DMS114 treated with DMSO at 0.1 percent for 48 hours (cell line): ENCODE data around the gene CYP19A1.
"Not testable (repeated sequence)": the region's sequence is repeated elsewhere in the genome, so short reads cannot be mapped to it uniquely, and the experiment has no call there.

Experiments used
- DNase-seq: peaks from one replicate; lab custom pipeline; 2025; ENCODE audit not compliant: unreplicated experiment; lab: John Stamatoyannopoulos, UW

CYP19A1 gene

DNA sequence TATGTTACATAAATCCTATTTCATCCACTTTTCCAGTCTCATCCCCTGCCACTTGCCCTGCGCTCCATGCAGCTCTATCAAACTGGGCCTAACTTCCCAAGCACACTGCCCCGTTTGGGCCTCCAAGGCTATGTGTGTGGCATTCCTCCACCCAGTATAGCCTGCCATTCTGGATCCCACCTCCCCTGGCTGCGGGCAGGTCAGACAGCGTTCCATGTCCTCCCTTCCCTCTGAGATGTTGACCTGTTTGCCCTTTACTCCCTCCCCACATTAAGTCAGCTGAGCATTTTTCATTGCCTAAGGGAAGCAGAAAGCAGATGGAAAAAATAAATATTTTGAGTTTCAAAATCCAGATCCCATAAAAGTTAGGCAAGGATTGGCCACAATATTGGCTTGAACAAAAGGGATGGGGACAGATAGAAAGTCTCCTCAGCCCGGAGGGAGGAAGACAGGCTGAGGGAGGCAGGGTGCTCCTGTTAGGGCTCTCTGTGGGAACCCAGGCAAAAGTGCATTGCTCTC, 73.3 kb downstream of the CYP19A1 start:
- DNase-seq = no peak

DNA sequence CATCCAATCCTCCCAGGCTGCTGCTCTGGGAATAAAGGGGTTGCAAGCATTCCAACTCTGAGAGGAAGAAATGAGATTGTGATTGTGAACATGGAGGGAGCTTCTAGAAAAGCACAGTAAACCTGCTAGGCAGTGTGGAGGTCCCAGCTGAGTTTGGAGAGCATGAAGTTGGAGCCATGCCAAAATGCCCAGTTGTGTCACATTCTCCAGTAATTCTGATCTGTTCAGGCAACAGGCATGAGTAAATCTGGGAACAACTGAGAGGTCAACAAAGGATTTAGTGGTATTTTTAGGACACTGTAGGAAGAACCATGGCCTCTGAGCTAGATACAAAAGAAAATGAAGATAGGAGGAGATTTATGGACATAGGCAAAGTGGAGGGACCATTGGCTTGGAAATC, 74.7 kb downstream of the CYP19A1 start:
- no peak for DNase-seq

DNA sequence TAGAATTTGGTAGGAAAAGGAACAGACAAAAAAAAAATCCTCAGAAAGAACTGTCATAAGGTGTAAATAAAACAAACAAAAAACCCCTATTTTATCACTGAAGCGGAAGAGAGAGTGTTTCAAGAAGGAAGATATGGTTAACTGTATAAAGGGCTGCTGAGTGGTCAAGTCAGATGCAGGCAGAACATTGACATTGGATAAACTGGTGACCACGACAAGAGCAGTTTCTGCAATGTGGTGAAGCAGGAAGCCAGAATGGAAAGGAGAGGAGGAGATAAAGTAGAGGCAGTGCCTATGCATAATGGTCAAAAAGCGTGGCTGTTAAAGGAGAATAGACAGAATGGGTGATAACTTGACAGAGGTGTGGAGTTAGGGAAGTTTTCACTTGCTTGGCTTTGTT, 75.3 kb downstream of the CYP19A1 start:
- DNase-seq = no peak

DNA sequence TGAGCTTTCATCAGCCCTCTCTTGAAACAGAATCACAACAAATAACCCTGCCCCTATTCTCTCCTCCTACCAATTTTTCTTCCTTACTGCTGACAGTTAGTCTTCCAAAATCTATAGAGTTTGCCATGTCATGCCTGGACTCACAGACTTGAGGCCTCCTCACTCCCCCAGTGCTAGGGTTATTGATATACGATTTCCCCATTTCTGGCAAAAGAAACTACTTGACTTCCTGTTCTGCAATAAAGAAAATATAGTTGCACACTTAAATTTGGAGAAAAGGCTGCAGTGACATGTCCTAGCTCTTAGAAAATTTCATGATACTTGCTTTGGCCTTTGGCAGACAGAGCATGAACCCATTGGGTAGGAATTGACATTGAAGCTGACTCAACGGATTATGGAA, 75.9 kb downstream of the CYP19A1 start:
- DNase-seq = no peak

DNA sequence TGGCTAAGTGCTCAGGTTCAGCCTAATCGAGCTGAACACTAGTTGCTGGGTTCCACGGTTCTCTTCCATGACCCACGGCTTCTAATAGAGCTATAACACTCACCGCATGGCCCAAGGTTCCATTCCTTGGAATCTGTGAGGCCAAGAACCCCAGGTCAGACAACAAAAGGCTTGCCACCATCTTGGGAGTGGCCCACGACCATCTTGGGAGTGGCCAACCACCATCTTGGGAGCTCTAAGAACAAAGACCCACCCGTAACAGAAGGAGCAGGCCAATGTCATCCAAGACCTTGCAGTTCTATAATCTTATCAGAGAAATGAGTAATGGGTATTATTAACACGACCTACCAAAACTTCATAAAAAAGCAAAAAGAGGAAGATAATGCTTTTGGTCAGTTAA, 77.3 kb downstream of the CYP19A1 start:
- DNase-seq = not testable (repeated sequence)

DNA sequence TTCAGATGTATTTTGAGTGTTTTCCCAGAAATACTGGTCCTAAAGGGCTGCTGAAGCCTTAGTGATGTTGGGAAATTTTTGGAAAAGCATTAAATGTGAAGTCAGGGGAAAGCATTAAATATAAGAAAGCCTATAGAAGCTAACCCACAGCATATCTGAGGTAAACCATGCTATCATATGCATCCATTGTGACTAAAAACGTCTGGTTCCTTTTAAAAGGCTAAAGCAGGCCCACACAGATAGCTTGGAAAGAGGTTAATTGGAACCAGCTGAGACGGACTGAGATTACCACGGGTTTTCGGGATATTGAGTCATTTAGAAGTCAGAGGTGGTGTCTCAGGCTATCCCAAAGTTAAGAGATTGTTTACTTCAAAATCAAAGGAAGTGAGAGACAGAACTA, 78.2 kb downstream of the CYP19A1 start:
- DNase-seq = no peak

DNA sequence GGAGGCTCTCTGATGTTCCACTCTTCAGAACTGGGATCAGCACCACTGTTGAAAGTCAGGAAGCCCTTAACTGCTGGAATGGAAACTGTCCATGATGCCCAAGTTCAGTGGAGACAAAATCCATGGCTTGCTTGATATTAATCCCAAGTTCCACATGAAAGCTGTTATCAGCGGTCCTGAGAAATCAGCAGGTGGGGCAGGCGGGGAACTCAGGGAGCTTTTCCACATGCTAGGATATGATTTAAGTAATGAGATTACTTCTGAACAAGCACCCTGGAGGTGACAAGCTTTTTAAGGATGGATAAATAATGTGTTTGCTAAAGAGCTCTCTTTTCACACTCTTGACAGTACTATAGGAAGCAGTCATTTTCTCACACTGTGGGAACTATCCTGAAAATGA, 82.9 kb downstream of the CYP19A1 start:
- DNase-seq = no peak

DNA sequence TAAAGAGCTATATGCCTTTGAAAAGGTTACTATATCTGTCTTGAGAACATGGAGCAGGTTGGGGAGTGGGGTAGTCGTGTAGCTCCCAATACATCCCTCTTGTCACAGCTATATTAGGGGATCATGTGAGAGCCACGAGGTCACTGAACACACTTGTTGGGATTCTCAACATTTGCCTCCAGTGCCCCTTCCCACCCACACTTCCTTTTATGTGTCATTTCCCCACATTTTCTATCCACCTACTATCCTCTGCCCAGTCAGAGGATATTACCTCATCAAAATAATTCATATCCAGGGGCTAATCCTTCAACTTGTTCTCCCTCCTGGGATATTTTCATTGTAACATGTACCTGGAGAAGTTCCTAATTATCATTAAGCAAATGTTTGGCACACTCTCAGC, 85.0 kb downstream of the CYP19A1 start:
- no peak for DNase-seq

DNA sequence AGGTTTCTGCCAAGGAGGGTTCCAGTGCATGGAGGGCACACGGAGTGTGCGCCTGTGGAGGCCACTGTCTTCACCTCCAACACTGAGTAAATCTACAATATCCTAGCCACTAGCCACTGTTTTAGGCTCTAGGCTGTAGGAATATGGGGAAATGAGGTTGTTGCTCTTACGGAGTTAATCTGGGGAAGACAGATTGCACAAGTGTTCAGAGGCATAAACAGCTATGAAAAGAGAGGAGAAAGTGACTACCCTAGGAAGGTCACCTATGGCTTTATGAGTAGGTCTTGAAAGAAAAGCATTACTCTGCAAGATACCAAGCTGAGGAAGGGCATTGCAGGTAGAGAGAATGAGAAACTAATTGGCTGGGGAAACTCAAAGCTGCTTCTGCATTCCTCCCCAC, 85.7 kb downstream of the CYP19A1 start:
- no peak for DNase-seq

DNA sequence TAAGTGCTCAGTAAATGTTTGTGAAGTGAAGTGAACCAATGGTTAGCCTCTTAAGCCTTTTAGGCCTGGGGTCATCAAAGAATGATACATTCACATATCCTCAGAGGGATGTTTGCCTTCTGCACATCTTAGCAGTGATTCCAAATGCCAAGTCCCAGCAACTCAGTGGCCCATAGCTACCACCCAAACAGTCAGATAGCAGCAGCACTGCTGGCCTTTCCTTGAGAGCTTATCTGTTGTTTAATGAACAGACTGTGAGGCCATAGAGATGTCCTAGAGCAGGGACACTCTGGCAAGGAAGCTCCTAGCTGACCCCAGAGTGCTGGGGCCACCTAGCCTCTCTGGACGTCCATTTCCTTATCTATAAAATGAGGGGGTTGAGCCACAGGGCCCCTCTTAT, 86.8 kb downstream of the CYP19A1 start:
- DNase-seq = no peak

DNA sequence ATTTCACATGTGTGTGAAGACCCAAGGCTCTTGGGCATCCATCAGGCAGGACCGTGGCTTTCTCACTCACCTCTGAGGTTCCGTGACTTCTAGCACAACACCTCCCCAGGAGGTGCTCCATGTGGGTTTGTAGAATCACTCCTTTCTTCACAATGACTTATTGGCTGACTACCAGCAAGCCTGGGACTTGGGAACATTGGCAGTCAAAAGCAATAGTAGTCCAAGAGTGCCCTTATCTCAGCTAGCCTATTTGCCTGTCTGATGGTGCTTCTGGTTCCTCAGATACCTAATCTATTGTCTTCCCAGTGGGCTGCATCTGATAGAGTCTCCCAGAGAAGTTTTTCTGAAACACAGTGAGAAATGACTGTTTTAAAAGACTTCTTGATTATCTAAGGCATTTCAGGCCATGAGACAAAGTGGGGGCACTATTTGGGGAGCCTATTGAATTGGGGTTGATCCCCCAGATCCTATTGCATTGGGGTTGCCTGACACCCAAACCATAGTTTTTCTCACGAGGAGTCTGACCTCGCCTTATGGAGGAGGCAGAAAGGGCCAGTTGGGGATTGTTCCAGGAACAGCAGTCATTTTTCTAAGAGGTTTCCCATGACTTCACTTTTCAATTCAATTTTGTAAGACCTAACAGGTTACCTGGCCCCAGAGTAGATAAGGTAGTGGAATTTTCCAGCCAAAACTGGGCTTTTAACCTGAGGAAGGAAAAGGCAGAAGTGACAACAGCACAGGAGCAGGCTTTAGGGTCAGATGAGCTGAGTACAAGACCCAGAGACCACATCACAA, 88.0 kb downstream of the CYP19A1 start:
- DNase-seq = no peak

DNA sequence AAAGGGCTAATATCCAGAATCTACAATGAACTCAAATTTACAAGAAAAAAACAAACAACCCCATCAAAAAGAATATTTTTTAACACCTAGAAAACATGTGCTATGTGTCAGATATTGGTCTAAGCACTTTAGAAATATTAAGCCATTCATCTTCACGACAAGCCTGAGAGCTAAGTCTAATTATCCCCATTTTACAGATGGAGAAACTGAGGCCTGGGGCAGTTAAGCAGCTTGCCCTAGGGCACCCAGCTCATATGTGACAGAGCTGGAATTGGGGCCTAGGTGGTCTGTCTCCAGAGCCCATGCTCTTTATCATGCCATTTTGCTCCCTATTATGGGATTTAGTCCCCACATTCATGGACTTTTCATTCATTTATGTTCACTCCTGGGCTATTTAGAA, 92.8 kb downstream of the CYP19A1 start:
- no peak for DNase-seq

DNA sequence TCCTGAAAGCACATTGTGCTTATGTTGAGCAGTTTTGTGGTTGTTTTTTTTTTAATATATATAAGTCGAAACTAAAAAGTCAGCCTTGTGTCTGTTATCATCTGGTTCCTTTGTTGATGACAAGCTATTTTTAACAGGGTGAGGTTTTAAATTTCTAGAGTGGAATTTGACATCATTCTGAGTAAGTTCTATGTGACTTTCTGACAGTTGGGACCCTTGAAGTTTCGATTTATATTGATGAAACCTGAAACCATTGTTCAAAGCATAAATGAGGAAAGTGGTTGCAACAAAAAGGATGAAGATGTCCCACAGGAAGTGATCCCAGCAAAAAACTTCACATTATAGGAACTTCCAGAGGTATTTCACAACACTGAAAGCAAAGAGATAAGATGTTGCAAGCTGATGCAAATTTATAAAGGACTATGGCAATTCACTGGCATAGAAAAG, 94.0 kb downstream of the CYP19A1 start:
- DNase-seq = no peak

DNA sequence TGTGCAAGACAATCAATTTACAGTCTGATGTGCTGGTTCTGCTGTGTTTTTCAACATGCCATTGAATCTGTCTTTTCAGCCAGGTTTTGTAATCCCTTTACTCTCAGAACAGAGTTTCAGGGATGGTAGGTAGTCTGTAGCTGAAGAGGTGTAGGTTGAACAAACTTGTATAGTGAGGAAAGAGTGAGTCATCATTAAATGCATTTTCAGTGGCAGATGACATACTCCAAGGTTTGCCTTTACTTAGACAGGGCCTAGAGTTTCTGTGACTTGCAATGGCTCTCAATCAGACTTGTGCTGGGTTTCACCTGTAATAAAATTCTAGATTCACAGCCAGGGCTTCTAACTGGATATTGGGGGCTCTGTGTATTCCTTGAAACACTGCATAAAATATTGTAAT, 94.6 kb downstream of the CYP19A1 start:
- no peak for DNase-seq

DNA sequence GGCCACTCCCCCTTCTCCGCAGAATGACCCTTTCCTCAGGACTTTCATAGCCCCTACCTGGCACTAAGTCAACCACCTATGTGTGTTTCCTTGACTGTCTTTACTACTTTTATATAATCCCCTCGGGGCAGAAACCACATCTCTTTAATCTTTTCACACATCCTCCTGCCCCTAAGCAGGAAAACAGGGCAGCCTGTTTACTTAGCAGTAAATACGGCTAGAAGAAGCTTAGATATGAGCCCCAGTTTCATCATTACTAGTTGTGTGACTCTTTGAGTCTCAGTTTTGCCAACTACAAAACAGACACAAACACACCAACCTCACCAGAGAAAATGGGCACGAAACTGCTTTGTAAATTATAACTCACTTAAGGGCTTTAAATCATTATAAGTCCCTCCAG, 98.3 kb downstream of the CYP19A1 start:
- DNase-seq = no peak

DNA sequence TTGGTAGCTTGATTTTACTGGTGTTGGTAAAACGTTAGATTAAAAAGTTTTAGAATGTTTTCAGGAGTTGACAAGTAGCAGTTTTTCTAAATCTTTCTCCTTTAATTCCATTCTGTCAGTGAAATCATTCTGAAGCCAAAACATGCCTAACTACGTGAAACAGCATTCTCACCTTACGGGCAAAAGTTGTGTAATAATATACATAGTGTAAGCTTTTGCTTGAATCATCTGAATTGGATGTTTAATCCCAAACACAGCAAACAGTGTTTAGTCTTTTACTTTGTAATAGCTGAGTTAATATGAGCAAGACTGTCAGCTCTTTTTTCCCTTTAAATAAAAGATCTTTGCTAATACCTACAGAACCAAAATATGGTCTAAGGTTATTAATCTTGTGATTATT, 100.6 kb downstream of the CYP19A1 start:
- DNase-seq = no peak

DNA sequence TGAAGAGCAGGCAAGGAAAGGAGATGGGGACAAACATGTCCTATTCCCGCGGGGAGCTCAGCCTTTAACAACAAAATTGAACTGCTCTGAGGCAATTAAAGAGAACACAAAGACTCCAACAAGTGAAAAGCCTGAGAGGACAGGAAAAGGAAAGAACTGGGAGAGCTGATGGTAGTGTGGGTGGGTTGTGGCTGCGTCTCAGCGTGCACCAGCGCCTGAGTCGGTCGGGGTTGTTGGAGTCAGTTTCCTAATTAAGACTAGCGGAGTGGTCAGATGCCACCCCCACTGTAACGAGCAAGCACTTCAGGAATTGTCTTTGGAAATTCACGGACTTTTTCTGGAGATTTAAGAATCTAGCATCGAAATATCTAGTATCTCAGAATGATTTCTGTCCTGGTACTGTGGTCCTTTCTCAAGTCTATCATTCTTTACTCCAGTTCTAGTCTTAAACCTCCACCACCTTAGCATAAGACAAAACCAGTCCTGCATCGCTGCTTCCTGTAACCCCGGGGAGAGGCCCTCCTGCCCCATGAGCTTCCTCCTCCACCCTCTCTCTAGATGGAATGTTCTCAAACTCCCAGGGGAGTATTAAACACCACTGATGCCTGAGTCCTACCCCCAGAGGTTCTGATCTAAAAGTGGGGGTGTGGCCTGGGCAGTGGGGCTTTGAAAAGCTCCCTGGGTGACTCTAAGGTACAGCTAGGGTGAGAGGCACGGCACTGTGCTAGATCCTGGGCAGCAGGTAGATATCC, 104.0 kb downstream of the CYP19A1 start:
- no peak for DNase-seq

DNA sequence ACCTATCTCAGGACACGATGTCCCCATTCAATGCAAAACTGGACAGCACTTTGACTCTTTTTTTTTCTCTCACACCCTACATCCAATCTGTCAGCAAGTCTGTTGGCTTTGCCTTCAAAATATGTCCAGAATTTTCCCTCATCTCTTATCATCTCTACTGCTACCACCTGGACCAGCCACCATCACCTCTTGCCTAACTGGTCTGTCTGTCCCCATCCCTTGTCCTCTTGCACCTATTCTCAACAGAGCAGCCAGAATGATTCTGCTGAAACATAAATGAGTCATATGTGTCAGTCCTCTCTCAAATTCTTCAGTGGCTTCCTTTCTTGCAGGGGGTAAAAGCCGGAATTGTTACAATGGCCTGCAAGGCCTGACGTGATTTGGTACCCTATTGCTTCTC, 105.8 kb downstream of the CYP19A1 start:
- no peak for DNase-seq

DNA sequence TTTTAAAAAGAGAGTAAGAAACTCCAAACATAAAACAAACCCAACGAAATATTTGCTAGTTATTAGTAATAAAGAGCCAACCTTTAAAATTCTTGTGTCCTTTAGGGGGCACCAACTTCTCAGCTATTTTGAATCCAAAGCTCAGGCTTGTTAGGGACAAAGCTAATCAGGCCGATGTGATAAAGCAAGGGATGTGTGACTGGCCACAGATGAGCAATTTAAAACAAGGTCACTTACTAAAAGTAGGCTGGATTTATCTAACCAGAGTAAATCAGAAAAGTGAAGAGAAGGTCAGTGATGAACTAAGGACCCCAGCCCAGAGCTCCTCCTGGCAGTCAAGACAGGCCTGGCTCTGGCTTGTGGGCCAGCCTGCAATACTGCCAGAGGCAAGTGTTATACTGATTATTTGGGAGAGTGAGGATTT, 108.5 kb downstream of the CYP19A1 start:
- DNase-seq = peak; percentile 1

DNA sequence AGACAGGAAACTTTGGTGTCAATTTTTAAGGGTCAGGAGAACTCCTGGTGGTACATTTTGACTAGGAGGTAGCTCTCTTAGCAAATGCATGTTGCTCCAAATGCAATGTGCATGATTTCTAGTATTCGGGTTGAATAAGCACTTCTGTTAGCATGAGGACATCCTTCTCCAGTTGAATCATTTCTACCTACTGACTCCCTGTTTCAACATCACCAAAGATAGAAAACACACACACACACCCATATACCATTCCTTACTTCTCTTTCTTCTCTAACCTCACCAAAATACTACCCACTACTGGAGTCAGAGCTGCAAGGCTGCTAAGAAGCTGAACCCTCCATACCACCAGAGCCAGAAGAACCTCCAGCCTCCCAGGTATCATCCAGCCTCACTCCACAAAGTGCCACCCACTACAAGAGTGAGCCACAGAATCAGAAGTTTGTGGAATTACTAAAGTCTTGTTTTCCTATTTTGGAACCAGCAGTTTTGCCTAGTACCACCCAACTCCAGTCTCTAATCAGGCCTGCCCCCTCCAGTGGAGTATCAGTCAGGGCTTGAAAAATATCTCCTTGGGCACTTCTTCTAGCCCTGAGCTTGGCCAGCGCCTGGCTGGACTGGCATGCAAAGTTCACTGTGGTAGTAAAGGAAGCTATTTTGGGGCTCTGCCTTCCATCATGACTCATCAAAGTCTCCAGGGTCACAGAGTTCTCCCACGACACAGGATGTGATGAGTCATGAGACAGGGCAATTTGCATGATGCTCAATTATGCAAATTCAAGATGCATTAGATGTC, 110.3 kb downstream of the CYP19A1 start:
- DNase-seq = no peak

DNA sequence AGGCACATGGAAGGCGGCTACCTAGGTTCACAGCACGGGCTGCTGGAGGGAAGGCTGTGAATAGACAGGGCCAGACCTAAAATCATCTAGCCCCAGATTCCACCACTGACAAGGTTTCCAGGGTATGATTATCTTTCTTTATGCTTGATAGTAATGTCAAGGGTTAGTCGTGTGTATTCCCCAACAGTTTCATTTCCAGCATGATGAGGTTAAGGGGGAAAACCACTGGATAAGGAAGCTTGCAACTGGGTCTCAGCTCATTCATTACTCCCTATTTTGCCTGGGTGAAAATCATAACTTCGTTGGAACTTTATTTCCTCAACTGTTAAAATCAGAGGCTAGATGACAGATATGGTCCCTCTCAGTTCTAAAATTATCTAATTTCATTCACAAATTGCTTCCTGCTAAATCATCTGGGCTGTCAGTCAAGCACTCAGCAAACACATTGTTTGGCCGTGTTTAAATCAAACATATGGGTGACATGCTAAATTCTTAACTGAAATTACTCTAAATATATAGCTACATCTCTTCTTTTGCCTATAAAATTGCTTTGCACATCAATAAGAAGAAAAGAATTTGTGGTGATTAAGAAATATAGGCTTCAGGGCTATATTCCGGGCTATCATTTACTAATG, 111.7 kb downstream of the CYP19A1 start:
- no peak for DNase-seq
